ENCODE results near the gene PEX6. TPM values are rescaled to one million over a fixed set of nuclear protein-coding genes. Genes with fewer than 3 reads are reported as not detected.

PEX6 gene
- total and polyA plus RNA-seq, 2 of the 13 experiments (the other 11 are each of a cell fraction or from before 2014, with no cell fraction given) = 5.1 to 6.7 TPM

- TF ChIP-seq ZHX1 (CRISPR knock-in tag; IDR thresholded peaks at IDR 0.05; ENCODE audit: low read depth) = no peak
- TF ChIP-seq HNRNPUL1 (IDR thresholded peaks at IDR 0.05; ENCODE audit: low read depth, low read length) = no peak
- TF ChIP-seq XRCC5 (optimal IDR thresholded peaks at IDR 0.05; ENCODE audit: low read length) = peak; percentile 62
- TF ChIP-seq DDIT3 (CRISPR knock-in tag; IDR thresholded peaks at IDR 0.05) = no peak
- TF ChIP-seq ZNF180 (CRISPR knock-in tag; IDR thresholded peaks at IDR 0.05; ENCODE audit: borderline replicate concordance, low read depth) = no peak
- no peak for TF ChIP-seq RBAK (CRISPR knock-in tag; IDR thresholded peaks at IDR 0.05)
- peak; percentile 81 for TF ChIP-seq ARNT2 (CRISPR knock-in tag; IDR thresholded peaks at IDR 0.05; ENCODE audit: low read depth)
- TF ChIP-seq ZSCAN12 (CRISPR knock-in tag; IDR thresholded peaks at IDR 0.05) = no peak
- TF ChIP-seq TOPORS (CRISPR knock-in tag; IDR thresholded peaks at IDR 0.05) = no peak
- peak; percentile 91 for TF ChIP-seq GATAD1 (CRISPR knock-in tag; IDR thresholded peaks at IDR 0.05)
- 0 out of 2 replicates have a peak, but pooled peaks have one; percentile 23 for TF ChIP-seq ZBED4 (CRISPR knock-in tag; IDR thresholded peaks at IDR 0.05; ENCODE audit: borderline replicate concordance)
- TF ChIP-seq NFE2L2 (IDR thresholded peaks at IDR 0.05; ENCODE audit: low read length) = no peak
- TF ChIP-seq SMAD3 (CRISPR knock-in tag; IDR thresholded peaks at IDR 0.05) = no peak
- TF ChIP-seq ELF3 (CRISPR knock-in tag; IDR thresholded peaks at IDR 0.05) = peak; percentile 59; the same call in 1 of the 2 replicates
- no peak for TF ChIP-seq HOXA5 (CRISPR knock-in tag; IDR thresholded peaks at IDR 0.05)
- peak; percentile 74; the same call in 1 of the 2 replicates for TF ChIP-seq HBP1 (CRISPR knock-in tag; IDR thresholded peaks at IDR 0.05; ENCODE audit: low read depth)
- 0 out of 2 replicates have a peak, but pooled peaks have one; percentile 51 for TF ChIP-seq ZNF451 (CRISPR knock-in tag; IDR thresholded peaks at IDR 0.05)
- TF ChIP-seq ATF2 (CRISPR knock-in tag; IDR thresholded peaks at IDR 0.05) = no peak
- TF ChIP-seq CERS6 (CRISPR knock-in tag; IDR thresholded peaks at IDR 0.05) = no peak
- TF ChIP-seq GTF3A (CRISPR knock-in tag; conservative IDR thresholded peaks at IDR 0.05) = no peak
These were observed 35.0 kb upstream of the PEX6 start, which contains the start of the genes KLHDC3 and MEA1 (continued) for GRCh38 chr6:43013843-43014433.

Data from HepG2 (cell line).